T-cell (primary cell): ENCODE data around the gene DNAJC27. TPM values are rescaled to one million over a fixed set of nuclear protein-coding genes. Genes with fewer than 3 reads are reported as not detected.
A peak's percentile ranks its signal among the peaks of the same experiment; 100 is the strongest.
"Not testable (repeated sequence)": the region's sequence is repeated elsewhere in the genome, so short reads cannot be mapped to it uniquely, and the experiment has no call there.

Experiments used
- ATAC-seq, 4 experiments: fragments of 200-7000 bp in 3 of 4; fragments of 150-1000 bp in 1 of 4; cut with Tn5 transposase; replicated peaks in 1 of 4; 1 replicate in 3 of 4; 2 replicates in 1 of 4; pipeline ENCODE4 v1.10.0; 2021; ENCODE audit warnings: moderate library complexity in 3 of 4, mild to moderate bottlenecking in 2 of 4, moderate number of reproducible peaks in 1 of 4
- CTCF ChIA-PET, 2 donors: fragments of 300-600 bp; sonication (Branson Sonifier 250); formaldehyde crosslinking; loops; one replicate each; lab custom pipeline; 2022; ENCODE audit warnings: antibody characterized with exemption in 2 of 2; lab: Charles Lee
- POLR2A ChIA-PET, 2 donors: fragments of 300-600 bp; sonication (Branson Sonifier 250); formaldehyde crosslinking; loops; one replicate each; lab custom pipeline; 2022; ENCODE audit warnings: antibody characterized with exemption in 2 of 2; lab: Charles Lee
- DNase-seq, 35 experiments: peaks; one replicate each; pipeline versions ENCODE4 v3.0.0 to v3.0.0-alpha.2; 2013 to 2023
- H3K27ac ChIP-seq: one replicate; pipeline ENCODE4 v1.5.1; 2013; ENCODE audit warnings: low read length
- H3K27me3 ChIP-seq, 2 experiments: replicated peaks in 1 of 2; 1 replicate in 1 of 2; 2 replicates in 1 of 2; pipeline versions ENCODE4 v1.6.1 to v1.7.0; 2013; ENCODE audit warnings: low read length in 1 of 2, mixed read lengths in 1 of 2; ENCODE audit not compliant: control insufficient read depth in 2 of 2, insufficient read depth in 2 of 2; ENCODE audit errors: extremely low read depth in 1 of 2
- H3K36me3 ChIP-seq, 2 donors: 1 replicate in 1 of 2; 2 replicates in 1 of 2; pipeline versions ENCODE4 v1.6.1 to v1.7.0; 2013; ENCODE audit warnings: low read length in 1 of 2; ENCODE audit not compliant: control insufficient read depth in 2 of 2, insufficient read depth in 1 of 2; ENCODE audit errors: extremely low read depth in 1 of 2
- H3K4me1 ChIP-seq, 2 experiments: 1 replicate in 1 of 2; 2 replicates in 1 of 2; pipeline versions ENCODE4 v1.6.1 to v1.7.0; 2013; ENCODE audit warnings: low read length in 2 of 2, mixed read lengths in 1 of 2; ENCODE audit not compliant: insufficient read depth in 2 of 2, control insufficient read depth in 1 of 2; ENCODE audit errors: extremely low read depth in 1 of 2
- H3K4me3 ChIP-seq, 2 donors: 1 replicate in 1 of 2; 2 replicates in 1 of 2; pipeline versions ENCODE4 v1.5.1 to v1.7.0; 2013; ENCODE audit warnings: mild to moderate bottlenecking in 2 of 2, low read length in 1 of 2, moderate library complexity in 1 of 2; ENCODE audit not compliant: control insufficient read depth in 1 of 2; ENCODE audit errors: extremely low read depth in 1 of 2
- H3K9me3 ChIP-seq: 2 replicates; pipeline ENCODE4 v1.7.0; 2013
- H3K27ac Mint-ChIP-seq, 2 donors: one replicate each; pipeline ENCODE4 v1.8.0; 2020 to 2021; ENCODE audit warnings: mild to moderate bottlenecking in 2 of 2, mixed read lengths in 2 of 2
- H3K27me3 Mint-ChIP-seq, 2 donors: one replicate each; pipeline ENCODE4 v1.8.0; 2021 to 2022; ENCODE audit warnings: mixed read lengths in 2 of 2
- H3K36me3 Mint-ChIP-seq: one replicate; pipeline ENCODE4 v1.8.0; 2021; ENCODE audit warnings: mixed read lengths
- H3K4me1 Mint-ChIP-seq, 3 donors: one replicate each; pipeline ENCODE4 v1.8.0; 2020 to 2022; ENCODE audit warnings: mixed read lengths in 3 of 3, mild to moderate bottlenecking in 1 of 3
- H3K4me3 Mint-ChIP-seq, 3 donors: one replicate each; pipeline ENCODE4 v1.8.0; 2020 to 2022; ENCODE audit warnings: mild to moderate bottlenecking in 3 of 3, mixed read lengths in 3 of 3, moderate library complexity in 3 of 3
- H3K9me3 Mint-ChIP-seq, 3 donors: one replicate each; pipeline ENCODE4 v1.8.0; 2020 to 2022; ENCODE audit warnings: mixed read lengths in 3 of 3
- WGBS: methylation state at CpG from one replicate; pipeline ENCODE4 v1.1.5; 2013; ENCODE audit warnings: missing lambda C conversion rate; ENCODE audit not compliant: insufficient coverage; 5-methylcytosine and 5-hydroxymethylcytosine counted together
- total RNA-seq, 35 experiments: library from RNA in 6 of 35; stranded (reverse) in 6 of 35; fragments of 120-200 nt in 1 of 35; gene quantifications; one replicate each; pipeline versions ENCODE4 v1.2.1 to v1.2.4 and lab custom pipeline; 2013 to 2026

DNAJC27 gene
- total RNA-seq (10 to 100 TPM; 10.0 to 15.2 (median 12.7) TPM), total RNA-seq (lab: John Stamatoyannopoulos, UW) (7.2 to 51.4 (median 25.3) reads per million in 29 experiments)
- total RNA-seq (2013) = 12.3 TPM

DNA sequence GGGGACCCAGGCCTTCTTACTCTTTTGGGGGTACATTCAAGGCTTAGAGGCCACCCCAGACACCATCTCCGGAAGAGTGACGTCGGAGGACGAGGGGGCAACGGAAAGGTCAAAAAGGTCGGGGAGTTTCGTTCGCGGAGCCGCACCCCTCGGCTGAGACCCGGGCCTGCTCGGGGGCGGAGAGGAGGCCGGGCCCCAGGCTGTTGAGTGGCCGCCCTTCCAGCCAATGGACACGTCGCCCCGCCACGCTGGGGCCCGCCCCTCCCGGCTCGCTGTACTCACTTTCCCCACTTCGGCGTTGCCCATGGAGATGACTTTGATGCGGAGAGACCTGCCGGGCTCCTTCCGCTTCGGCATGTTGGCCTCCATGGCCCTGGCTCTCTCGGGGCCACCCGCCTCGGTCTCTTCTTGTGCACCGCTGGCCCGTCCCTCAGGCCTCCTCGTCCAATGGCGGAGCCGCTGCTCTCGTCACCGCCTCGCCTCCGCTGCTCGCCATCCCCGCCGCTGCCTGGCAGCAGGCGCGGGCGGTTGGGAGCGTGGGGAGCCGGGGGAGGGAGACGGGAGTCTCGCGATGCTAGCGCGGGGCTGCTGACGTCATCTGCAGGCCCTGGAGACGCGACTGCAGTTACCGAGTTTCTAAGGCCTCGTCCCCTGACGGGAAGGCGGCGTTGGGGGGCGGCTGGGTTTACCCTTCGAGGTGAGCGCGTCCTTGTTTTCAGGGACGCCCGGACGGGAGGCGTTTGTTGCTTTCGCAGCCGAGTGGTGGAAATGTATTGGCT lies at the start of gene DNAJC27:
Gene DNAJC27 (minus strand): TSS at position 420 of the 779 bp plus-strand sequence. CDS start 51 bp downstream, at position 369.
- H3K27me3 Mint-ChIP-seq = no peaks in the 10 kb centered on the region
- peak within 1 kb of the TSS; percentile 90 to 93 for H3K4me3 ChIP-seq
- H3K27ac Mint-ChIP-seq = peak within 1 kb of the TSS; percentile 100
- H3K9me3 ChIP-seq = no peaks in the 10 kb centered on the region
- H3K27ac ChIP-seq = peak within 1 kb of the TSS; percentile 100
- DNase-seq (peak; percentile 91 to 99 (median 97)), ATAC-seq (peak; percentile 86 to 93 (median 91))
- POLR2A ChIA-PET = no interaction called here
- H3K9me3 Mint-ChIP-seq = no peaks in the 10 kb centered on the region
- peaks cover 0 to 1% of the 10 kb centered on the region in 2 donors for H3K36me3 ChIP-seq
- H3K36me3 Mint-ChIP-seq = peaks cover 8% of the 10 kb centered on the region
- H3K4me1 Mint-ChIP-seq = peaks cover 22 to 31% (median 25%) of the 10 kb centered on the region in 3 donors
- WGBS = under 1% methylated on average over 69 of the region's 72 CpGs
- CTCF ChIA-PET = interaction anchor here in 1 of 2 donors (1.7 kb wide), 1 partner anchor 157 kb away, joined by 8 read pairs; no protein-coding TSS in a partner anchor
- H3K27me3 ChIP-seq = no peaks in the 10 kb centered on the region
- peaks cover 15 to 17% of the 10 kb centered on the region in 2 experiments for H3K4me1 ChIP-seq
- peak within 1 kb of the TSS; percentile 92 to 98 (median 97) for H3K4me3 Mint-ChIP-seq

DNA sequence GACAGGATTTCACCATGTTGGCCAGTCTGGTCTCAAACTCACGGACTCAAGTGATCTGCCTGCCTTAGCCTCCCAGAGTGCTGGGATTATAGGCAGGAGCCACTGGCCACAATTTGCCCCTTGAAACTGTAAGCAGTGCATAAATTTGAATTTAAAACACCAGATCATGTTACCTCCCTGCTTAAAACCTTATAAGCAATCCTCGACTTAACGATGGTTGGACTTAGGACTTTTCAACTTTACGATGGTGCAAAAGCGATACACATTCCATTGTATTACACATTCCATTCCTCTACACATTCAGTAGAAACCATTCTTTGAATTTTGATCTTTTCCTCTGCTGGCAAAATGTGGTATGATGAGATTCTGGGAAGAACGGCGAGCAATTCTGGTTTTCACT lies 46.9 kb upstream of the DNAJC27 start:
- Histone ChIP-seq H3K36me3 (no peaks in the 10 kb centered on the region), H3K27ac (no peak overlapping the region), H3K4me3 (no peak overlapping the region), H3K4me1 (no peaks in the 10 kb centered on the region), H3K9me3 (no peaks in the 10 kb centered on the region), H3K27me3 (peaks cover 0 to 8% of the 10 kb centered on the region in 2 experiments)
- POLR2A ChIA-PET = no interaction called here
- ATAC-seq (no peak), DNase-seq (no peak)
- H3K4me1 Mint-ChIP-seq = no peaks in the 10 kb centered on the region
- CTCF ChIA-PET = interaction anchor here in 1 of 2 donors (0.6 kb wide), 1 partner anchor 49 kb away, joined by 3 read pairs; no protein-coding TSS in a partner anchor
- no peak overlapping the region for H3K27ac Mint-ChIP-seq
- no peak overlapping the region for H3K4me3 Mint-ChIP-seq
- no peaks in the 10 kb centered on the region for H3K9me3 Mint-ChIP-seq
- H3K27me3 Mint-ChIP-seq = peaks cover 6 to 9% of the 10 kb centered on the region in 2 donors
- 100% methylated on average over 2 of the region's 7 CpGs for WGBS
- no peaks in the 10 kb centered on the region for H3K36me3 Mint-ChIP-seq

DNA sequence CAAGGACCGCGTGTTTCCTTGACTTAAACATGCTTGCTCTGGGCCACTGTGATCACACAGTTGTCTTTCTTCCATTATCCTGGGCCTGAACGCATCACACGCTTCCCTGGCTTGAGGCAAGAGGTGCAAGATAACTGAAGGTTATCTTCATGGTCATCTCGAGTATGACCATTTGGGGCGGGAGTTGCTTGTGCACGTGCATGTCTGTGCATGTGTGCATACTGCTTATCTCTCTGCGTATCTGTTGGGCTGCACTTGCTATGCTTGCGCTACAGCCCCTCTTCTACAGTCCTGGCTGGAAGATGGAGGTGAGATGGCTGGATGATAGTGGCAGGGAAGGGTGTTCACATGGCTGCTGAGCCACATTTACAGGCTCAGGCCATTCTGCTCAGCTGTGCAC lies 42.9 kb upstream of the DNAJC27 start:
- Histone ChIP-seq H3K4me3 (no peak overlapping the region), H3K4me1 (no peaks in the 10 kb centered on the region), H3K36me3 (no peaks in the 10 kb centered on the region), H3K27me3 (peaks cover 0 to 5% of the 10 kb centered on the region in 2 experiments), H3K9me3 (no peaks in the 10 kb centered on the region), H3K27ac (no peak overlapping the region)
- Mint-ChIP-seq H3K9me3 (no peaks in the 10 kb centered on the region), H3K4me3 (no peak overlapping the region), H3K27ac (no peak overlapping the region), H3K27me3 (no peaks in the 10 kb centered on the region), H3K36me3 (no peaks in the 10 kb centered on the region), H3K4me1 (no peaks in the 10 kb centered on the region)
- no peak for DNase-seq
- 94% methylated on average over 9 of the region's 9 CpGs for WGBS
- POLR2A ChIA-PET = interaction anchor here in 1 of 2 donors (0.7 kb wide), 1 partner anchor 41 kb away, joined by 8 read pairs; no protein-coding TSS in a partner anchor
- ATAC-seq = no peak
- CTCF ChIA-PET = interaction anchor here in 1 of 2 donors (0.7 kb wide), 1 partner anchor 195 kb away, joined by 8 read pairs; no protein-coding TSS in a partner anchor

DNA sequence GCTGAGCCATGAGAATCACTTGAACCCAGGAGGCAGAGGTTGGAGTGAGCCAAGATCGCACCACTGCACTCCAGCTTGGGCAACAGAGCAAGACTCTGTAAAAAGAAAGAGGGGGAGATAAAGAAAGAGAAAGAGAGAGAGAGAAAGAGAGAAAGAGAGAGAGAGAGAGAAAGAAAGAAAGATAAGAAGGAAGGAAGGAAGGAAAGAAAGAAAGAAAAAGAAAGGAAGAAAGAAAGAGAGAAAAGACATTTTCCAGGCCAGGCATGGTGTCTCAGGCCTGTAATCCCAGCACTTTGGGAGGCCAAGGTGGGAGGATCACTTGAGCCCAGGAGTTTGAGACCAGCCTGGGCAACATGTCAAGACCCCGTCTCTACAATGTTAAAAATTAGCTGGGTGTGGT lies 39.6 kb upstream of the DNAJC27 start:
- ATAC-seq, H3K27me3 ChIP-seq, H3K27me3 Mint-ChIP-seq, H3K27ac Mint-ChIP-seq, H3K4me3 ChIP-seq, H3K36me3 ChIP-seq, H3K4me1 Mint-ChIP-seq, H3K9me3 ChIP-seq, H3K4me3 Mint-ChIP-seq, DNase-seq, H3K9me3 Mint-ChIP-seq, CTCF ChIA-PET, H3K27ac ChIP-seq, POLR2A ChIA-PET, H3K4me1 ChIP-seq, H3K36me3 Mint-ChIP-seq: not testable (repeated sequence)
- WGBS = 60% methylated on average over 1 of the region's 2 CpGs

DNA sequence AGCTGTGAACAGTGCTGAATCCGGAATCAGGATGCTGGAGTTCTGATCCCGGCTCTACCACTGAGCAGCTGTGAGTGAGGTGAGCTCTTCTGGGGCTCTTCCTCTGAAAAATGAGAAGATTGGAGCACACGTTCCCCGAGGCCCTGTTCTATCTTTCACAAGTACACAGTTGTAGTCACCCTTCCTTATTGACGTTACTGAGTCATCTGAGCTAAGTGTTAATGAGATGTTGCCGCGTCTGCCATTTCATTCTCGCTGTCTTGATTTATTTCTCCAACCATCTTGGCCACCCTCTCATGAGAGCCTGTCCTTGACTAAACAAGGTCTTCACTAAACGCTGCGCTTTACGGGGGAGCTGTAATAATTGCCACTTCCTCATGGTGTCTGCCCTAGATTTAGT lies 38.2 kb upstream of the DNAJC27 start:
- Histone ChIP-seq H3K4me3 (no peak overlapping the region), H3K27ac (no peak overlapping the region), H3K27me3 (peaks cover 0 to 5% of the 10 kb centered on the region in 2 experiments), H3K4me1 (no peaks in the 10 kb centered on the region), H3K9me3 (no peaks in the 10 kb centered on the region), H3K36me3 (no peaks in the 10 kb centered on the region)
- no peaks in the 10 kb centered on the region for H3K4me1 Mint-ChIP-seq
- ATAC-seq (no peak), DNase-seq (no peak)
- no peak overlapping the region for H3K27ac Mint-ChIP-seq
- ChIA-PET POLR2A (interaction anchor here in 1 of 2 donors (0.5 kb wide), 1 partner anchor 138 kb away, joined by 3 read pairs; no protein-coding TSS in a partner anchor), CTCF (no interaction called here)
- H3K9me3 Mint-ChIP-seq = no peaks in the 10 kb centered on the region
- H3K36me3 Mint-ChIP-seq = peaks cover 4% of the 10 kb centered on the region
- H3K4me3 Mint-ChIP-seq = no peak overlapping the region
- no CpG with 5 or more reads among the region's 11 CpGs for WGBS
- H3K27me3 Mint-ChIP-seq = no peaks in the 10 kb centered on the region

DNA sequence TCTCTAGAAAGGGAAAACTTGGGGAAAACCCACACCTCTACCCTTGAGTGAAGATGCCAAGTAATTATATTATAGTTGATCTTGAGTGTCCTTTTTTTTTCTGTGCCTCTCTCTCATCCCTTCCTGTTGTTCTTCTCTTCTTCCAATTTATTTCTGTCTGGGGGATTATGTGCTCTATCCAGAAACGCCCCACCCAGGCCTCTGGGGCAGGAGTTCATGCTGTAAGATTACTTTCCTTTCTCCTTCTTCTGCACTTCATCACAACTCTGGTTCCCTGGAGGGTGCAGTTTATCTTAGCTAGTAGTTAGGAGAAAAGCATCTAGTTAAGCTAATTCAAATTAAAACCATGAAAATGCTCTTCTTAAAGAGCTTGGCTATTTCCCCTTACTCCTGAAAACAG lies 30.3 kb upstream of the DNAJC27 start:
- Histone ChIP-seq H3K27me3 (peaks cover 0 to 5% of the 10 kb centered on the region in 2 experiments), H3K4me1 (no peaks in the 10 kb centered on the region), H3K27ac (no peak overlapping the region), H3K4me3 (no peak overlapping the region), H3K36me3 (no peaks in the 10 kb centered on the region), H3K9me3 (no peaks in the 10 kb centered on the region)
- H3K27me3 Mint-ChIP-seq = peaks cover 3 to 5% of the 10 kb centered on the region in 2 donors
- peaks cover 7% of the 10 kb centered on the region for H3K36me3 Mint-ChIP-seq
- H3K4me1 Mint-ChIP-seq = no peaks in the 10 kb centered on the region
- H3K27ac Mint-ChIP-seq = no peak overlapping the region
- no peak overlapping the region for H3K4me3 Mint-ChIP-seq
- ATAC-seq (no peak), DNase-seq (no peak)
- ChIA-PET CTCF (interaction anchor here in 1 of 2 donors (0.6 kb wide), 1 partner anchor 125 kb away, joined by 5 read pairs; no protein-coding TSS in a partner anchor), POLR2A (no interaction called here)
- no peaks in the 10 kb centered on the region for H3K9me3 Mint-ChIP-seq
- WGBS = no CpG with 5 or more reads among the region's 1 CpG
